GM18498 (cell line): ENCODE measurements around the gene NCOA1.

Experiments
- ATAC-seq: cut with Tn5 transposase; IDR thresholded peaks from one replicate; pipeline ENCODE4 v1.9.1; 2021; ENCODE audit warnings: mild to moderate bottlenecking, moderate library complexity; ENCODE audit not compliant: unreplicated experiment

Gene NCOA1

DNA sequence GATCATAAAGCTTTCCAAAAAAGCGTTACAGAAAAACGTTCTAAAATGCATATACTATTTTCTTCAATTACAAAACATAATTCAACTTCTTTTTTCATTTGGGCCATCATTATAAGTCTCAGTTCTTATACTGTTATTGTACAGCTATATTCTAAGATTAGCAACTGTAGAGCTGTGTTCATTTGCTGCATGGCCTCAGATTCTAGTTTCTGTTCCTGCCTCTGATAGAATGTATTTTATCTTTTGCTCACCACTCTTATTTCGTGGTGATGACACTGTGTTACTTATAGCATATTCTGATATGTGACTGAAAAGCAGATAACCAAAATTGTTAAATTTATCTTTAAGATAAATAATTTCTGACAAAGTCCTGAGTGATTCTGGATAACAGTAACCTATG, 234.9 kb downstream of the NCOA1 start:
- ATAC-seq, result no peak

- ATAC-seq, result no peak
These were observed 239.4 kb downstream of the NCOA1 start for GRCh38 chr2:24730481-24730880.

- no peak for ATAC-seq
These were observed 240.0 kb downstream of the NCOA1 start for GRCh38 chr2:24731040-24731439.

DNA sequence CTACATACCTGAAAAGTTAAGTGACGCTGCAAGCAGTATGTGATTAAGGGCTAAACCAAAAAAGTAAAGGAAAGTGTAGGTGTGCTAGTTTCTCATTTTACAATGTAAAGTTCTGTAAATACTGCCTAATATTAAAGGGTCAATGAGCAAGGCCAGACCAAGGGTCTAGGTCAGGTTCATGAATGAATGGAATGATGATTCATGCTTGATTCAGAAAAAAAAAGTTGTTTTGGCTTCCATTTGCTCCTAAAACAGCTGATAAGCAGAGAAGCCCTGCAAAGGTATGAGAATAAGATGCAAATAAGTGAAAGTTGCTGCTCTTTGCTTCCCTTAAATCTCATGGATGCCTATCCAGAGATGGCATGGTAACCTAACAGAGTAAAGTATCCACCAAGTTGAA, 240.9 kb downstream of the NCOA1 start:
- ATAC-seq, result no peak

- ATAC-seq, result no peak
These were observed 243.7 kb downstream of the NCOA1 start for GRCh38 chr2:24734741-24735140.

DNA sequence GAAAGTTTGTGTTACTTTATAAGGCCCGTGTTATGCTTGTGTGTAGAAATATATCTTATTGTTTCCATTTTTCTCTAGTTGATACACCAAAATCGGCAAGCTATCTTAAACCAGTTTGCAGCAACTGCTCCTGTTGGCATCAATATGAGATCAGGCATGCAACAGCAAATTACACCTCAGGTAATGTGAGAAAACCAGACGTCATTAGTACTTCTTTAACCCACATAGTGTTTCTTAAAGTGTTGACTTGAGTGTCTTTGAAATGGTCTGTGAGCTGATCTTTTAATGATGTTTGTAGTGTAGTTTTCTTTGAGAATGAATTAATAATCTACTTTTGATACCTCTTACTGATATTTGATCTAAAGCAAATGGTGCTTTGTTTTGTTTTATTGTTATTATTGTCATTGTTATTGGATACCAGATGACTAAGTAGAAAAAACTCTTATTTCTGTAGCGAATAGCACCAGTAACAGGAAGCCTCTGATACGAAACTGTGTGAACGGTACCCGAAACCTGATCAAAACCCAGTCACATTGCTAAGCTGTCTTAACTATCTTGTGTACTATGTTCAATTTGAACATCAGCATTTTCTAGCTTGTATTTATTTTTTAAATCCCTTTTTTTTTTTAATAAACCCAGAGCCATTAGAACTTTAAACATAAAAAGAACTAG, 248.4 kb downstream of the NCOA1 start:
- no peak for ATAC-seq

DNA sequence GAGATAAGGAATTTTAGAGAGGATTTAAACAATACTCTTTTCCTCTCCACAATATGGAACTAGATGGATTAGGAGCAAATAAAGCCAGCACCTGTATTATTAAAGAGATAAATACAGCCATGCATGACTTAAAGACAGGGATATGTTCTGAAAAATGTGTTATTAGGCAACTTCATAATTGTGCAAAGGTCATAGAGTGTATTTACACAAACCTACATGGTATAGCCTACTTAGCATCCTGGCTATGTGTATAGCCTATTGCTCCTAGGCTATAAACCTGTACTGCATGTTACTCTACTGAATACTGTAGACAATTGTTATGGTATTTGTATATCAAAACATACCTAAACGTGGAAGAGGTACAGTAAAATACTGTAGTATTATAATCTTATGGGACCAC, 249.1 kb downstream of the NCOA1 start:
- no peak for ATAC-seq

- no peak for ATAC-seq
These were observed 251.7 kb downstream of the NCOA1 start for GRCh38 chr2:24742730-24743129.

DNA sequence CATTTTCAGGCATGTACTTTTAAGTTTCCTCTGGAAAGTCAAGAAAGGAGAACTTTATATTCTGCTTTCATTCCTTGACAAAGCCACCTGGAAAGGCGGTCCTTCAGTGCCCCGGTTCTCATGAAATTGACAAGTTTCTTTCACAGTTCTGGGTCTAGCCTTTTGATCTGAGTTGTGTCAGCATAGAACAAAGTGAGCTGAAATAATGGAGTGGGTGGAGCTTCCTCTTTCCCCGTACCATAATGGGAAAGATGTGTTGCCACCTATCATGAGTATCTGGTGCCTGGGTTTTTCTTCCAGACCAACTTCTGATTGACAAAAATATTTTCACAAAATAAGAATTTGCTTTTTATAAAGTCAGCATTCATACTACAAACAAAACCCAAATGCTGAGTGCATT, 252.9 kb downstream of the NCOA1 start:
- ATAC-seq, result no peak

- no peak for ATAC-seq
These were observed 253.3 kb downstream of the NCOA1 start for GRCh38 chr2:24744356-24744755.

- no peak for ATAC-seq
These were observed 254.8 kb downstream of the NCOA1 start for GRCh38 chr2:24745825-24746224.

DNA sequence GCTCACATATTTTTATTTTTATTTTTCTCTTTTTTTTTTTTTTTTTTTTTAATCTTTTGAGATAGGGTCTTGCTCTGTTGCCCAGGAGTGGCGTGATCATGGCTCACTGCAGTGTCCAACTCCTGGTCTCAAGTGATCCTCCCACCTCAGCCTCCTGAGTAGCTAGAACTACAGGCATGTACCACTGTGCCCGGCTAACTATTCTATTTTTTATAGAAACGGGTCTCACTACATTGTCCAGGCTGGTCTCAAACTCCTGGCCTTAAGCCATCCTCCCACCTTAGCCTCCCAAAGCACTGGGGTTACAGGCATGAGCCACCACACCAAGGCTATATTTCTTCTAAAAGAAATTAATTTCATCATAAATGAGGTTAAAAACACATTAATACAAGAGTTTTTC, 256.2 kb downstream of the NCOA1 start:
- ATAC-seq, result no peak

DNA sequence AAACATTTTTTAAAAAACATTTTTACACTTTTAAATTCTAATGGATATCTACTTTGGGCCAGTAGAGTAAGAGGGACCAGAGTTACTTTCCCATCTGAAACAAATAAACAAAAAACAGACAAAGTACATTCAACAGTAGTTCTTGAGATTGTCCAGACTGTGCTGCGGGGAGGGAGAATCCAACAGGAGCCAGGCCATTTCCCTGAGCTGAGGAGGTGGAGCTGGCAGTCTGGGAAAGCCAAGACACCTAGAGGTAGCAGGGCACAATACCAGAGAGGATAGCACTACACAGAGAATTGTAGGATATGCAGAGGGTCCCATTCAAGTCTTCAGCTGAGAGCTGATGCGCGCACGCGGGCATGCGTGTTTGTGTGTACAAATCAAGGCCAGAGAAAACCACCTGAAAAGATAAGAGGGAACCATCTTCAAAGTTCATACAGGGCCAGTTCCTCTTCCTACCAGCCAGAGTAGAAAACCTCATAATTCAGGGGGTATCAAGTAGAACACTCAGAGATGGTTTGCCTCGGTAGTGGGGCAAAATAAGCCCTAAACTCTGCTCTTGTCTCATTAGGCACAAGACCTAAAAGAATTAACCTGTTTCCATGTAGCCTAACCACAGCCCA, 258.1 kb downstream of the NCOA1 start:
- no peak for ATAC-seq

DNA sequence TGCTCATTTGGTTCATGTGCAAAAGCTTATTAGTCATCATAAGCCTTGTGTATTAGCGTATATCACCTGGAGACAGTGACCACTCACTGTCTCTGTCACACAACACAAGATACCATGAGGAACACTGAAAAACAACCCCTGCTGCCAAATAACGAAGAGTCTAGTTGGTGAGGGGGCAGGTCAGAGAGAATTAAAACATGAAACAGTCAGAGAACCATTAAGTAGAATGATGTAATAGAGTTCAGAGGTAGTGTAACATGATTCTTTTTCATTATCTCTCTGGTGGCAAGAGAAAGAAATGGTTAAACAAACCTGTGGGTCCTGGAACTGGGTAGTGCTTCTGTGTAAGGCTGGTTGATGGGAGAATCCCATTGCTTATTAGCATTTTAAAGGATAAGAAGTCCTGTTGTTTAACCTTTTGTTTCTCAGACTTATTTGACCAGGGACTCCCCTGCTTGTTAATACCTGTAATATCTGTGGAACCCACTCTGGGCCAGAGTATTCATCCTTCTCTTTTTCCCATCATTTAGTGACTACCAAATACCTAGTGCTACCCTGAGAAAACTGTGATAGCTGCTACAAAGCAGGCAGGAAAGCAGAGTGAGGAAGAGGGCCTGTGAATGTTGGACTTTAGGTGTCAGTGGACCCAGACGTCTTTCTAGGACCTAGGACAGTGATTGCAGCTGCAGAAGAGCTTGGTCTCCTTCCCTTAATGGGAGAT, 264.1 kb downstream of the NCOA1 start:
- ATAC-seq, result no peak

GRCh38 chr2:24756789-24757188, 265.7 kb downstream of the NCOA1 start:
- ATAC-seq, result no peak

DNA sequence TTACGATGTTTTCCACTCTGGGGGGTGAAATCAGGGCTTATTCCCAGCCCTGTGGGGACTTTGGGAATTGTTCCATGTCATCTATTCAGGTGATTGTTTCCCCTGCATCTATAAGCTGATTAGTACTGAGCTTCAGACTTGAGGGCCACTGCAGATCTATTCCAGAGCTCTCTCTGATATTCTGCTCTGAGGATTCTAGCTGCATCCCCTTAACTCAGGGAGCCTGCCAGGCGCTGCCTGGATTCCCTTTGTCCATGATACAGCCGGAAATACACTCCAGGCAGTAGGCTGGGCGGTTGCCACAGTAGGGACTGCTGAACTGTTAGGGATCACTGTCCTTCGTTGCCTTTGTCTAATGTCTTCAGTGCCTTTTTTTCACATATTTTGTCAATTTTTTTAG, 270.8 kb downstream of the NCOA1 start:
- ATAC-seq, result no peak

DNA sequence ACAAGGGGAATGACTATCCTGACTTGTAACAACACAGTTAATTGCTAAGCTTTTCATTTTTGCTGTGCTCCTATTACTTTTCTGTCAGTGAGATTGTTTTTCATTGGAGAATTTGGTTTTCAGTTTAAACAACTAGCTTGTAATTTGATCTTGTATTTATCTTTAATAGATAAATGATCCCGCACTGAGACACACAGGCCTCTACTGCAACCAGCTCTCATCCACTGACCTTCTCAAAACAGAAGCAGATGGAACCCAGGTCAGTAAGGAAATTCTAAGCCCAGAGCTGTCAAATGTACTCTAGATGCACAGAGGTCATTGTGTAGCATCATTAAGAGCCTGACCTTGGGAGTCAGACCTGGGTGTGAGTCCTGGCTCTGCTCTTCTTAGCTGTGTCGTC, 271.5 kb downstream of the NCOA1 start:
- no peak for ATAC-seq

- ATAC-seq, result no peak
These were observed 272.8 kb downstream of the NCOA1 start for GRCh38 chr2:24763843-24764242.

- no peak for ATAC-seq
These were observed 275.6 kb downstream of the NCOA1 start for GRCh38 chr2:24766609-24767008.

DNA sequence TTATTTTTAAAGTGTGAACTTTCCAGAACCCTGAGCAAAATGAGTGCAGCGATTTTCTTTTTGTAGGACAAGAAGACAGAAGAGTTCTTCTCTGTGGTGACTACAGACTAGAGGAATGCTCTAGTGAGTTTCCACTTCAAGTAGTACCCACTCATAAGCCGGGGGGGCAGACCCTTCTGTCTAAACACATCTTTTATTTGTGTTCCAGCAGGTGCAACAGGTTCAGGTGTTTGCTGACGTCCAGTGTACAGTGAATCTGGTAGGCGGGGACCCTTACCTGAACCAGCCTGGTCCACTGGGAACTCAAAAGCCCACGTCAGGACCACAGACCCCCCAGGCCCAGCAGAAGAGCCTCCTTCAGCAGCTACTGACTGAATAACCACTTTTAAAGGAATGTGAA, 277.0 kb downstream of the NCOA1 start:
- no peak for ATAC-seq

DNA sequence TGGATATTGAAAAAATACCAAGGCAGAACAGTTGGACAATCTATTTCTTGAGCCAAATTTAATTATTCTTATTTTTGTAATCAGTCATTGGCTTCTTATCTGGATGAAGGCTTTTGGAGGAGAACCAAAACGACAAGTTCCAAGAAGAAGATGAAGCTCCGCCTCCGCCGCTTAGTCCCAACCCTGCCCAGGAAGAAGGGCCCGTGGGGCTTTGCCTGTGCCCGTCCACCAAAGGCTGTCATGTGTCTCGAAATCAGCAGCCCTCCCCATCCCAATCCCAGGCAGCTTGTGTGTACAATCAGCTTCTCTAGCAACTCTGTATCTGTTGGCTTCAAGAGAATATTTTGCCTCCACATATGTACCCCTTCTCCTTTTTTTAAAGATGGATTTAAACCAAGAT, 277.5 kb downstream of the NCOA1 start:
- no peak for ATAC-seq

DNA sequence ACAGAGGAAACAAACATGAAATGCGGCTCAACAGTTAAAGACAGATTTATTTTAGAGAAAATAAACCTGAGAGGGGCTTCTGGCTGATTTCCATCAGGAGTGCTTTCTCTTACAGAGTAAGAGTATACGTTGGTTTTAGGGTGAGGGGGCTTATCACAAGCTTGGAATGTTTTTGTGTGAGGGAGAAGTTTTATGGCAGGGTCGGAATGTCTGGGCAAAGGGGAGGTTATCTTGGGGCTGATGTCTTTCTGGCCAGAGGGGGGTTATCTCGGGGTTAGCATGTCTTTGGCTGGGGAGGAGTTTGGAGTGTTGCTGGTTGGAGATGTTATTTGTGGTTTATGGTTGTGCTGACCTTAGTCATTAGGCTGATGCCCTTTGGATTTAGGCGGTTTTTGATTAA, 280.0 kb downstream of the NCOA1 start:
- ATAC-seq, result no peak
